ENCODE measurements around the gene SH2D2A.

SH2D2A gene

DNA sequence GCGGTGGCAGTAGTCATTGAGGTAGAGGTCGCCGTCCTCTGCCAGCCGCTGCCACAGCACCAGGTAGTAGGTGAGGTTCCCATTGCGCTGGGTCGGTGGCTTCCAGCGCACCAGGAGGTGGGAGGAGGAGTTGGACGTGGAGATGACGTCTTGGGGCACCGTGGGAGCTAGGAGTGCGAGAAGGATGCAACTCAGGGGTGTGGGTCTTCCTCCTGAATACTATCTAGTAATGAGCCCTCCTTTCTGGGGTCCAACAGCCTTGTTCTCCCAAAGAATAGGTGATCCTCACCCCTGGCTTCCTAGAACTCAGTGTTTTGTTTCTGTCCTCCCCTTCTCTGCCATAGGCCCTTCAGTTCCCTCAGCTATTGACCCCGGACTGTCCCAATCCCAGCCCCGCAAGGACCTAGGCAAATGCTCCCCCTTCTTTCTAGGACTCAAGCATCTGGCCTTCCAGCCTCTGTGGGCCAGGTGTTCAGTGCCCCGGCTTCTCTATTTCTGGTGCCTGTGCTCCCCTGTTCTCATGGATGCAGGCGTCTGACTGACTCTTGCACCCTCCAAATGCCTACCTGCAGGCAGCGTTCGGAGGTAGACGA lies 29.4 kb upstream of the SH2D2A start:
- Histone ChIP-seq H3K4me1 (ENCODE audit: insufficient read depth, low read length) (no peaks in the 10 kb centered on the region), H3K27ac (ENCODE audit: low read length) (no peak overlapping the region), H3K9ac (ENCODE audit: low read depth, low read length) (no peak overlapping the region), H3K79me2 (ENCODE audit: insufficient read depth, low read length) (no peaks in the 10 kb centered on the region), H2AFZ (ENCODE audit: low read depth, low read length) (no peak overlapping the region), H3K4me2 (ENCODE audit: insufficient read depth, low read length) (no peak overlapping the region), H3K4me3 (ENCODE audit: low read depth in 1 of 2, low read length in 2 of 2) (no peak overlapping the region), H3K36me3 (ENCODE audit: insufficient read depth, low read length) (no peaks in the 10 kb centered on the region), H3K27me3 (ENCODE audit: insufficient read depth, low read length, poor library complexity) (peaks cover 5% of the 10 kb centered on the region), H4K20me1 (ENCODE audit: insufficient read depth, low read length) (peaks cover 5% of the 10 kb centered on the region; the same call in 1 of the 2 replicates), H3K9me3 (ENCODE audit: insufficient read depth, low read length, severe bottlenecking) (no peaks in the 10 kb centered on the region)
- ATAC-seq (ENCODE audit: insufficient read depth, low read depth) (no peak), DNase-seq (no peak)
- TF ChIP-seq, protein P1, sequence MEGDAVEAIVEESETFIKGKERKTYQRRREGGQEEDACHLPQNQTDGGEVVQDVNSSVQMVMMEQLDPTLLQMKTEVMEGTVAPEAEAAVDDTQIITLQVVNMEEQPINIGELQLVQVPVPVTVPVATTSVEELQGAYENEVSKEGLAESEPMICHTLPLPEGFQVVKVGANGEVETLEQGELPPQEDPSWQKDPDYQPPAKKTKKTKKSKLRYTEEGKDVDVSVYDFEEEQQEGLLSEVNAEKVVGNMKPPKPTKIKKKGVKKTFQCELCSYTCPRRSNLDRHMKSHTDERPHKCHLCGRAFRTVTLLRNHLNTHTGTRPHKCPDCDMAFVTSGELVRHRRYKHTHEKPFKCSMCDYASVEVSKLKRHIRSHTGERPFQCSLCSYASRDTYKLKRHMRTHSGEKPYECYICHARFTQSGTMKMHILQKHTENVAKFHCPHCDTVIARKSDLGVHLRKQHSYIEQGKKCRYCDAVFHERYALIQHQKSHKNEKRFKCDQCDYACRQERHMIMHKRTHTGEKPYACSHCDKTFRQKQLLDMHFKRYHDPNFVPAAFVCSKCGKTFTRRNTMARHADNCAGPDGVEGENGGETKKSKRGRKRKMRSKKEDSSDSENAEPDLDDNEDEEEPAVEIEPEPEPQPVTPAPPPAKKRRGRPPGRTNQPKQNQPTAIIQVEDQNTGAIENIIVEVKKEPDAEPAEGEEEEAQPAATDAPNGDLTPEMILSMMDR (IDR thresholded peaks at IDR 0.05; ENCODE audit: borderline replicate concordance, extremely low read depth, low read length, poor library complexity, severe bottlenecking), result no peak
- no peak for TF ChIP-seq EZH2 (IDR thresholded peaks at IDR 0.05; ENCODE audit: borderline replicate concordance, low read depth, low read length, severe bottlenecking)

DNA sequence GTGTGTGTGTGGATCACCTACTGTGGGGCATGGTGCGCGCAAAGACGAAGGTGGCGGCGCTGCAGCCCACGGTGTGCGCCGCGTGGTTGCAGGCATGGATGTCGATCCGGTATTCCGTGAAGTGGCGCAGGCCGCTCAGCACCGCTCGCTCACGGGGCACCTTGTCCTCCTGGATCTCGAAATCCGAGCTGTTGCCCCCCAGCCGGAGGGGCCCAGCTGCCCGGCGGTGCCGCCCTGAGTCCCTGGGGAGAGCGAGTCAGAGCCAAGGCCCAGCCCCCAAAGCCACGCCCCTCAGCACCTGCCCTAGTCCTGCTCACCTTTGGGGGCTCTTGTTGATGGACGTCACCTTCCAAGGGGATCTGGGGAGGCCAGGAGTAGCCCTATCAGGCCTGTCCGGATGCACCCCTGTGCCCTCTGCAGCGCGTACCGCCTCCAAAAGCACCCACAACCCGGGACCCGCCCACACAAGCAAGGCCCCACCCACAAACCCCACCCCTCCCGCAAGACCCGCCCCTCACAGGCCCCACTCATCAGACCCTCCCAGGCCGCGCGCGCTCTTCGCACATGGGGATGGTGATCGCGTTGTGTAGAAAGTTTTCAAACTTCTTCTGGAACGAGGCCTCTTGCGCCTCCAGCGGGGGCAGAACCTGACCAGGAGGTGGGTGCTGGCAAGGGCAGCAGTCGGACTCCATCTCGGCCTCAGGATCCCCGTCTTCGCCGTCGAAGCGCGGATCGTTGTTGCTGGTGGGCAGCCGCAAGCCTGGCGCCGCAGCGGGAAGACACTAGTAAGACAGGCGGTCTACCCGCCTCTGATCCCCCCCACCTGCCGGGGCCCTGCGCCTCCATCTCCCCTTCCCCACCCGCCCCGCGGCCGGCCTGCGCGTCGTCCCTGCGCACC lies 28.7 kb upstream of the SH2D2A start:
- Histone ChIP-seq H3K4me1 (ENCODE audit: insufficient read depth, low read length) (no peaks in the 10 kb centered on the region), H4K20me1 (ENCODE audit: insufficient read depth, low read length) (peaks cover 5% of the 10 kb centered on the region; the same call in 1 of the 2 replicates), H3K4me3 (ENCODE audit: low read depth in 1 of 2, low read length in 2 of 2) (no peak overlapping the region), H3K36me3 (ENCODE audit: insufficient read depth, low read length) (no peaks in the 10 kb centered on the region), H3K27me3 (ENCODE audit: insufficient read depth, low read length, poor library complexity) (peaks cover 5% of the 10 kb centered on the region), H3K79me2 (ENCODE audit: insufficient read depth, low read length) (no peaks in the 10 kb centered on the region), H2AFZ (ENCODE audit: low read depth, low read length) (no peak overlapping the region), H3K4me2 (ENCODE audit: insufficient read depth, low read length) (no peak overlapping the region), H3K9ac (ENCODE audit: low read depth, low read length) (no peak overlapping the region), H3K27ac (ENCODE audit: low read length) (no peak overlapping the region), H3K9me3 (ENCODE audit: insufficient read depth, low read length, severe bottlenecking) (no peaks in the 10 kb centered on the region)
- no peak for ATAC-seq (ENCODE audit: insufficient read depth, low read depth)
- TF ChIP-seq, protein P1 (IDR thresholded peaks at IDR 0.05; ENCODE audit: borderline replicate concordance, extremely low read depth, low read length, poor library complexity, severe bottlenecking), result no peak
- TF ChIP-seq EZH2 (IDR thresholded peaks at IDR 0.05; ENCODE audit: borderline replicate concordance, low read depth, low read length, severe bottlenecking), result no peak
- no peak for DNase-seq

DNA sequence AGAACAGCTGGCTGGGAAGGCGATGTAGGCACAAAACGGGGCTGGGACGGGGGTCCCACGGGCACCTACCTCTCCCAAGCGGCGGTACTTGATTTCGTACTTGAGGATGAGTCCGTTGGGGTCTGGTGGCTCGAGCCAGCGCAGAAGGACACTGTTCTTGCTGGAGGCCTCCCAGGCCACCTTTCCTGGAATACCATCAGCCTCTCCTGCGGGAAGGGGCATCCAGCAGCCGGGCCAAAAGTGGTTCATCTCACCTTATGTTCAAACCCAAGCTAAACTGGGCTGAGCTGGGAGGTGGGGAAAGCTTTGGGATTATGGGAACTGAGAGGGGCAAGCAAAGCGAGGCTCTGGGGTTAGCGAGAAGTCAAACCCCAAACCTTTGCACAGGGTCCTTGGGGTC lies 28.0 kb upstream of the SH2D2A start:
- Histone ChIP-seq H3K36me3 (ENCODE audit: insufficient read depth, low read length) (no peaks in the 10 kb centered on the region), H3K27ac (ENCODE audit: low read length) (no peak overlapping the region), H3K9ac (ENCODE audit: low read depth, low read length) (no peak overlapping the region), H3K27me3 (ENCODE audit: insufficient read depth, low read length, poor library complexity) (peaks cover 5% of the 10 kb centered on the region), H3K79me2 (ENCODE audit: insufficient read depth, low read length) (no peaks in the 10 kb centered on the region), H3K4me2 (ENCODE audit: insufficient read depth, low read length) (no peak overlapping the region), H4K20me1 (ENCODE audit: insufficient read depth, low read length) (peaks cover 5% of the 10 kb centered on the region; the same call in 1 of the 2 replicates), H3K9me3 (ENCODE audit: insufficient read depth, low read length, severe bottlenecking) (no peaks in the 10 kb centered on the region), H3K4me3 (ENCODE audit: low read depth in 1 of 2, low read length in 2 of 2) (no peak overlapping the region), H2AFZ (ENCODE audit: low read depth, low read length) (no peak overlapping the region), H3K4me1 (ENCODE audit: insufficient read depth, low read length) (no peaks in the 10 kb centered on the region)
- no peak for ATAC-seq (ENCODE audit: insufficient read depth, low read depth)
- no peak for DNase-seq
- no peak for TF ChIP-seq EZH2 (IDR thresholded peaks at IDR 0.05; ENCODE audit: borderline replicate concordance, low read depth, low read length, severe bottlenecking)
- TF ChIP-seq, protein P1 (IDR thresholded peaks at IDR 0.05; ENCODE audit: borderline replicate concordance, extremely low read depth, low read length, poor library complexity, severe bottlenecking), result no peak

All from DND-41 (cell line).